Mesodermal cell (in vitro differentiated cells): ENCODE measurements around the gene PPP2R3B.
"Not testable (repeated sequence)": the region's sequence is repeated elsewhere in the genome, so short reads cannot be mapped to it uniquely, and the experiment has no call there.

Experiments used
- H3K27ac ChIP-seq: 2 replicates; pipeline ENCODE4 v1.7.0; 2013; ENCODE audit warnings: mild to moderate bottlenecking, low read depth, low read length, moderate library complexity; ENCODE audit not compliant: severe bottlenecking
- H3K36me3 ChIP-seq: 2 replicates; pipeline ENCODE4 v1.7.1; 2013; ENCODE audit warnings: mild to moderate bottlenecking, low read length, moderate library complexity; ENCODE audit not compliant: control insufficient read depth, insufficient read depth
- H3K4me1 ChIP-seq: one replicate; pipeline ENCODE4 v1.7.1; 2013; ENCODE audit warnings: mild to moderate bottlenecking, low read length; ENCODE audit not compliant: insufficient read depth, control insufficient read depth, poor library complexity, severe bottlenecking
- H3K4me3 ChIP-seq: 2 replicates; pipeline ENCODE4 v1.7.0; 2013; ENCODE audit warnings: low read length, control low read depth, mild to moderate bottlenecking; ENCODE audit not compliant: insufficient read depth, poor library complexity, severe bottlenecking; ENCODE audit errors: extremely low read depth
- H3K9me3 ChIP-seq: 2 replicates; pipeline ENCODE4 v1.7.1; 2013; ENCODE audit warnings: mild to moderate bottlenecking, low read length, moderate library complexity; ENCODE audit not compliant: control insufficient read depth
- WGBS, 2 experiments: methylation state at CpG; one replicate each; pipeline ENCODE4 v1.1.5; 2013; ENCODE audit warnings: missing lambda C conversion rate in 2 of 2; ENCODE audit not compliant: insufficient coverage in 2 of 2; 5-methylcytosine and 5-hydroxymethylcytosine counted together

PPP2R3B gene

DNA sequence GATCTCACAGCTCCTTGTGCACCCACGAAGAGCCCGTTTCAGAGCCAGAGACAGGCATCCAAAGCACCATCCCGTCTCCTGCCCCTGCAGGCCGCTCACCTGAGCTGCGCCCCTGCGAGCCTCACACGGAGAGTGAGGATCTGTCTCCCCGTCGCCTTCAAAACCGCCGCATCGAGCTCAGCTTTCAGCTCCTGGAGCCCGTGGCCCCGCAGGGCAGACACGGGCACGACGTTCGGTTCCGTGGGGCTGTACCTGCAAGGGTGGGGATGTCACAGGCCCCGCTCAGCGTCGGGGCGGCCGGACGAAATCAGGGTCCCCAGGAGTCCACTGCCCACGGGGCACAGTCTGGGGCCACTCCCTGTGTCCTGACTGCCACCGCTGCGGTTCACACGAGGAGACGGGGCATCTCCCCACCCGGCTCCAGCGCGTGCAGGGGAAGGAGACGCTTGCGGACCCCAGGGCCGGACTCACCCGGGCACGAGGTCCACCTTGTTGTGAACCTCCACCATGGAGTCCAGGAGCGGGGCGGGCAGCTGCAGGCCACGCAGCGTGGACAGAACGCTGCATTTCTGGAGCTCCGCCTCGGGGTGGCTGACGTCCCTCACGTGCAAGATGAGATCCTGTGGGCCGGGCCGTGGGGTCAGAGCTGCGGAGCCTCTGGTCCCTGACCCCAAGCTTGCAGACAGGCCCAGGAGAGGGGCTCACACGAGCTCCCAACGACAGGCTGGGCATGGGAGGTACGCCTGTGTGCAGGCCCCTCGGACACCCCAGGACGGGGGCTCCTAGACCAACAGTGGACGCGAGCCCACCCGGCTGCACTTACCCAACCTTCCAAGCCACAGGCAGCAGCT lies 79.2 kb downstream of the PPP2R3B start:
- Histone ChIP-seq H3K4me1 (no peaks in the 10 kb centered on the region), H3K27ac (no peak overlapping the region), H3K4me3 (no peak overlapping the region), H3K9me3 (no peaks in the 10 kb centered on the region), H3K36me3 (peaks cover 77% of the 10 kb centered on the region)
- 97% methylated on average over 56 to 57 of the region's 58 CpGs for WGBS, 2 experiments

DNA sequence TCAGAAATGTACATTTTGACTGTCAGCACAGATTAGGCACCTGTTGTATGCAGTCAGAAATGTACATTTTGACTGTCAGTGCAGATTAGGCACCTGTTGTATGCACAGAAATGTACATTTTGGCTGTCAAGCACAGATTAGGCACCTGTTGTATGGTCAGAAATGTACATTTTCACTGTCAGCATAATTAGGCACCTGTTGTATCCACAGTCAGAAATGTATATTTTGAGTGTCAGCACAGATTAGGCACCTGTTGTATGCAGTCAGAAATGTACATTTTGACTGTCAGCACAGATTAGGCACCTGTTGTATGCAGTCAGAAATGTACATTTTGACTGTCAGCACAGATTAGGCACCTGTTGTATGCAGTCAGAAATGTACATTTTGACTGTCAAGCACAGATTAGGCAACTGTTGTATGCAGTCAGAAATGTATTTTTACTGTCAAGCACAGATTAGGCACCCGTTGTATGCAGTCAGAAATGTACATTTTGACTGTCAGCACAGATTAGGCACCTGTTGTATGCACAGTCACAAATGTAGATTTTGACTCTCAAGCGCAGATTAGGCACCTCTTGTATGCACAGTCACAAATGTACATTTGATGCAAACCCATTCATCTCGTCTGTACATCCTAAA lies 80.0 kb downstream of the PPP2R3B start:
- H3K4me1 ChIP-seq, H3K27ac ChIP-seq, H3K4me3 ChIP-seq, H3K9me3 ChIP-seq: not testable (repeated sequence)
- WGBS, 2 experiments = 94 to 100% methylated on average over 3 of the region's 3 CpGs
- H3K36me3 ChIP-seq = peaks cover 77% of the 10 kb centered on the region

DNA sequence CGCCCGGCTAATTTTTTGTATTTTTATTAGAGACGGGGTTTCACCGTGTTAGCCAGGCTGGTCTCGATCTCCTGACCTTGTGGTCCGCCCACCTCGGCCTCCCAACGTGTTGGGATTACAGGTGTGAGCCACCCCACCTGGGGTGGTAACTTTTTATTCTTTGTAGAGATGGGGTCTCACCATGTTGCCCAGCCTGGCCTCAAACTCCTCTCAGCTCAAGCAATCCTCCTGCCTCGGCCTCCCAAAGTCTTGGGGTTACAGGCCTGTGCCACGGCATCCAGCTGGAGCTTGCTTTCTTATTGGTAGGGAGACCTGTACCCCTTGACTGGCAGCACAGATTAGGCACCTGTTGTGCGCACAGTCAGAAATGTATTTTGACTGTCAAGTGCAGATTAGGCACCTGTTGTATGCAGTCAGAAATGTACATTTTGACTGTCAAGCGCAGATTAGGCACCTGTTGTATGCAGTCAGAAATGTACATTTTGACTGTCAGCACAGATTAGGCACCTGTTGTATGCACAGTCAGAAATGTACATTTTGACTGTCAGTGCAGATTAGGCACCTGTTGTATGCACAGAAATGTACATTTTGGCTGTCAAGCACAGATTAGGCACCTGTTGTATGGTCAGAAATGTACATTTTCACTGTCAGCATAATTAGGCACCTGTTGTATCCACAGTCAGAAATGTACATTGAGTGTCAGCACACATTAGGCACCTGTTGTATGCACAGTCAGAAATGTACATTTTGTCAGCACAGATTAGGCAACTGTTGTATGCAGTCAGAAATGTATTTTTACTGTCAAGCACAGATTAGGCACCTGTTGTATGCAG lies 80.7 kb downstream of the PPP2R3B start:
- 95 to 97% methylated on average over 12 of the region's 12 CpGs for WGBS, 2 experiments
- H3K9me3 ChIP-seq, H3K4me3 ChIP-seq, H3K27ac ChIP-seq, H3K4me1 ChIP-seq: not testable (repeated sequence)
- H3K36me3 ChIP-seq = peaks cover 75% of the 10 kb centered on the region

DNA sequence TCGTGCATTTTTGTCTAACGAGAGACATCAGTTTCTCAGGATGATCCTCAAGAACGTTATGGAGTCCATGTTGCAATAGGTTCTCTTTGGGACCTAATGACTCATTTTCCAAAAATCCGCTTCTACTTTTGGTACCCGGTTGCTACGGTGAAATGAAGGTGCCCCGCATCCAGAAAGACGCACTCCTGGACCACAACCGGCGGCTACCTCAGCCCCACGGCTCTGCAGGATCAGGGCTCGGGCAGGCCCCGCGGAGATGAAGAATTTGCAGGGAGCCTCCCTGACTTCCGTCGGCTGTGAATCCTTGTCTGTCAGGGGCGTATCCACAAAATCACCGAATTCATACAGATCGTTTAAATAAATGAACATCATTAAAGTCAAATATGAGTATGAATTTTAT lies 83.7 kb downstream of the PPP2R3B start:
- Histone ChIP-seq H3K4me3 (no peak overlapping the region), H3K4me1 (no peaks in the 10 kb centered on the region), H3K9me3 (no peaks in the 10 kb centered on the region), H3K36me3 (peaks cover 76% of the 10 kb centered on the region), H3K27ac (no peak overlapping the region)
- whole genome bisulfite sequencing, 2 experiments = 97 to 98% methylated on average over 14 of the region's 19 CpGs

DNA sequence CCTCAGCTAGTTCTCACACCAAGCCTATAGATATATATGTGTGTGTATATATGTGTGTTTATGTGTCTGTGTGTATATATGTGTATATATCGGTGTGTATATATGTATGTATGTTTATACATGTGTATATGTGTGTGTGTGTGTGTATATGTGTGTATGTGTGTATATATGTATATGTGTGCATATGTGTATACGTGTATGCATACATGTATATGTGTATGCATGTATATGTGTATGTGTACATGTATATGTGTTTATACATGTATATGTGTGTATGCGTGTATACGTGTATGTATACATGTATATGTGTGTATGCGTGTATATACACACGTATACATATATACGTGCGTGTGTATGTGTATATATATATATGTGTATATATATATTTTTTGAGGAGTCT lies 86.4 kb downstream of the PPP2R3B start:
- H3K4me1 ChIP-seq = no peaks in the 10 kb centered on the region
- H3K4me3 ChIP-seq = no peak overlapping the region
- peaks cover 63% of the 10 kb centered on the region for H3K36me3 ChIP-seq
- 92 to 95% methylated on average over 3 of the region's 8 CpGs for whole genome bisulfite sequencing, 2 experiments
- H3K9me3 ChIP-seq = no peaks in the 10 kb centered on the region
- no peak overlapping the region for H3K27ac ChIP-seq

DNA sequence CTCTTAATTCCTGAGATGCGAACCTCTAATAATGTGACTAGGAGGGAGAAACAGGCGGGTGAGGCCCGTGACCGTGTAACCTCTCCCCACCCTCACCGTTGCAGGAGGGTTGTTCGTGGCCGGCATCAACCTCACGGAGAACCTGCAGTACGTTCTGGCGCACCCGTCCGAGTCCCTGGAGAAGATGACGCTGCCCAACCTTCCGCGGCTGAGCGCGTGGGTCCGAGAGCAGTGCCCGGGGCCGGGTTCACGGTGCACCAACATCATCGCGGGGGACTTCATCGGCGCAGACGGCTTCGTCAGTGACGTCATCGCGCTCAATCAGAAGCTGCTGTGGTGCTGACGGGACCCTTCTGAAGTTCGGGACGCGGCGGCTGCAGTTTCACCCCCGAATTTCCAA lies 87.7 kb downstream of the PPP2R3B start:
- no peak overlapping the region for H3K27ac ChIP-seq
- peaks cover 65% of the 10 kb centered on the region for H3K36me3 ChIP-seq
- no peaks in the 10 kb centered on the region for H3K9me3 ChIP-seq
- no peak overlapping the region for H3K4me3 ChIP-seq
- 96 to 97% methylated on average over 29 to 36 of the region's 36 CpGs for WGBS, 2 experiments
- H3K4me1 ChIP-seq = no peaks in the 10 kb centered on the region

DNA sequence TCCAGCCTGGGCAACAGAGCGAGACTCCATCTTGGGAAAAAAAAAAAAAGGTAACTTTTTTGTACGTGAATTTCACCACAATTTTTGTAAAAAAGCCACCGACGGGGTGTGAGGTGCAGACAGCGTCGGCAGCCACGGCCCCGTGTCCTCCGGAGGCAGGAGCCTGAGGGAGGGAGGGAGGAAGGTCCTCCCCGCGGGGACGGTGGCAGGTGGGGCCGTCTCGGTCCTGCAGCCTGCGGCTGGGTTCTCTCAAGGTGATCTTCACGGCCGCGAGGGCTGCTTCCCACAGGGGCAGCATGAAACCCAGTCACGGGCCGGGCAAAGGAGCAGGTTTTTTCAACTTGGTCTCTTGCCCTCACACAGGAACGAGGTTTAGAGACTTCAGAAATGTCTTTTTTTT lies 91.6 kb downstream of the PPP2R3B start:
- no peak overlapping the region for H3K27ac ChIP-seq
- peaks cover 72% of the 10 kb centered on the region for H3K36me3 ChIP-seq
- H3K4me3 ChIP-seq = no peak overlapping the region
- H3K9me3 ChIP-seq = no peaks in the 10 kb centered on the region
- WGBS, 2 experiments = 92 to 94% methylated on average over 16 to 21 of the region's 21 CpGs
- H3K4me1 ChIP-seq = no peaks in the 10 kb centered on the region

DNA sequence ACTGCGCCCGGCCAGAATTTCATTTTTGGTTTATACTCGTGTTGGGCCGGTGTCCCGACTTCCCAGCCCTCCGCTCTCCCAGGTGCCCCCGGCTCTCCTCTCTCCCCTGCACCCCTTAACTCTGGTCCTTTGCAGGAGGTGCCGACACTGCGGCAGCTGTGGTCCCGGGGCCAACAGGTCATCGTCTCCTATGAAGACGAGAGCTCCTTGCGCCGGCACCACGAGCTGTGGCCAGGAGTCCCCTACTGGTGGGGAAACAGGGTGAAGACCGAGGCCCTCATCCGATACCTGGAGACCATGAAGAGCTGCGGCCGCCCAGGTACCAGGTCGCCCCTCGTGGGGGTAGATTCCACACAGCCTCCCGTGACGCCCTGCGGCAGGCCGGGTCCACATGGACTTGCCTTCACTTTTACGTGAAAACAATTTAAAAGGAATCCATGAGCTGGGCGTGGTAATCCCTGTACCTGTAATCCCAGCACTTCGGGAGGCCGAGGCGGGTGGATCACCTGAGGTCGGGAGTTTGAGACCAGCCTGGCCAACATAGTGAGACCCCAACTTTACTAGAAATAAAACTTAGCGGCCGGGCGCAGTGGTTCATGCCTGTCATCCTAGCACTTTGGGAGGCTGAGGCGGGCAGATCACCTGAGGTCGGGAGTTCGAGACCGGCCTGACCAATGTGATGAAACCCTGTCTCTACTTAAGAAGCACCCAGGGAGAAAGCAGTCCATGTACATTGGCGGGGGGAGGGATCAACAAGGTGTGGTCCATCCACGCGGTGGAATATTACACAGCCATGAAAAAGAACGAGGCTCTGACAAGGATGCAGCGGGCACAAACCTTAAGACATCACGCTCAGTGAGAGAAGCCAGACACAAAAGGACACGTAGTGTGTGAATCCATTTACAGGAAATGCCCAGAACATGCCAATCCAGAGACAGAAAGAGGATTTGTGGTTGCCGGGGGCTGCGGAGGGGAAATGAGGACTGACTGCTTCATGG lies 93.5 kb downstream of the PPP2R3B start:
- WGBS, 2 experiments = 95% methylated on average over 40 to 44 of the region's 47 CpGs
- no peaks in the 10 kb centered on the region for H3K4me1 ChIP-seq
- H3K9me3 ChIP-seq = no peaks in the 10 kb centered on the region
- H3K27ac ChIP-seq = no peak overlapping the region
- H3K36me3 ChIP-seq = peaks cover 75% of the 10 kb centered on the region
- H3K4me3 ChIP-seq = no peak overlapping the region

DNA sequence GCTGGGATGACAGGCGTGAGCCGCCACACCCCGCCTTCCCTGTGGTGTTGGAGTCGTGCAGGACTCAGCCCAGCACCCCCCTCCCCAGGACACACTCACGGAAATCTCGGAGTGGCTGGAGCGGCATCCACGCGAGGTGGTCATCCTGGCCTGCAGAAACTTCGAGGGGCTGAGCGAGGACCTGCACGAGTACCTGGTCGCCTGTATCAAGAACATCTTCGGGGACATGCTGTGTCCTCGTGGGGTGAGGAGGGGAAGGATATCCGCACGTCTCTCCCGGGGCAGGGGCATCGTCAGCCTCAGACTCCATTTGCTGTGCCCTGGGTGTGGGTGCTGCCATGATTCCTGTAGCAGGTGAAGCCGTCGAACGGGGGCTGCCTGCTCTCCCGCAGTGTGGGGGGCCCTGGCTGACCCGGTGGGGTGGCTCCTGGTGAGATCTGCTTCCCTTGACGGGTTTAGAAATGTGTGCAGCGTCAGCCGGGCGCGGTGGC lies 95.3 kb downstream of the PPP2R3B start:
- 96 to 97% methylated on average over 28 to 29 of the region's 29 CpGs for WGBS, 2 experiments
- Histone ChIP-seq H3K27ac (no peak overlapping the region), H3K4me1 (no peaks in the 10 kb centered on the region), H3K9me3 (no peaks in the 10 kb centered on the region), H3K4me3 (no peak overlapping the region), H3K36me3 (peaks cover 83% of the 10 kb centered on the region)
